ENCODE results near the gene NEK1. TPM values are rescaled to one million over a fixed set of nuclear protein-coding genes. Genes with fewer than 3 reads are reported as not detected.

The NEK1 gene
- total and polyA plus RNA-seq, 2 of the 13 experiments (the other 11 are each of a cell fraction or from before 2014, with no cell fraction given): 2.9 to 5.4 TPM

- TF ChIP-seq, protein P1, sequence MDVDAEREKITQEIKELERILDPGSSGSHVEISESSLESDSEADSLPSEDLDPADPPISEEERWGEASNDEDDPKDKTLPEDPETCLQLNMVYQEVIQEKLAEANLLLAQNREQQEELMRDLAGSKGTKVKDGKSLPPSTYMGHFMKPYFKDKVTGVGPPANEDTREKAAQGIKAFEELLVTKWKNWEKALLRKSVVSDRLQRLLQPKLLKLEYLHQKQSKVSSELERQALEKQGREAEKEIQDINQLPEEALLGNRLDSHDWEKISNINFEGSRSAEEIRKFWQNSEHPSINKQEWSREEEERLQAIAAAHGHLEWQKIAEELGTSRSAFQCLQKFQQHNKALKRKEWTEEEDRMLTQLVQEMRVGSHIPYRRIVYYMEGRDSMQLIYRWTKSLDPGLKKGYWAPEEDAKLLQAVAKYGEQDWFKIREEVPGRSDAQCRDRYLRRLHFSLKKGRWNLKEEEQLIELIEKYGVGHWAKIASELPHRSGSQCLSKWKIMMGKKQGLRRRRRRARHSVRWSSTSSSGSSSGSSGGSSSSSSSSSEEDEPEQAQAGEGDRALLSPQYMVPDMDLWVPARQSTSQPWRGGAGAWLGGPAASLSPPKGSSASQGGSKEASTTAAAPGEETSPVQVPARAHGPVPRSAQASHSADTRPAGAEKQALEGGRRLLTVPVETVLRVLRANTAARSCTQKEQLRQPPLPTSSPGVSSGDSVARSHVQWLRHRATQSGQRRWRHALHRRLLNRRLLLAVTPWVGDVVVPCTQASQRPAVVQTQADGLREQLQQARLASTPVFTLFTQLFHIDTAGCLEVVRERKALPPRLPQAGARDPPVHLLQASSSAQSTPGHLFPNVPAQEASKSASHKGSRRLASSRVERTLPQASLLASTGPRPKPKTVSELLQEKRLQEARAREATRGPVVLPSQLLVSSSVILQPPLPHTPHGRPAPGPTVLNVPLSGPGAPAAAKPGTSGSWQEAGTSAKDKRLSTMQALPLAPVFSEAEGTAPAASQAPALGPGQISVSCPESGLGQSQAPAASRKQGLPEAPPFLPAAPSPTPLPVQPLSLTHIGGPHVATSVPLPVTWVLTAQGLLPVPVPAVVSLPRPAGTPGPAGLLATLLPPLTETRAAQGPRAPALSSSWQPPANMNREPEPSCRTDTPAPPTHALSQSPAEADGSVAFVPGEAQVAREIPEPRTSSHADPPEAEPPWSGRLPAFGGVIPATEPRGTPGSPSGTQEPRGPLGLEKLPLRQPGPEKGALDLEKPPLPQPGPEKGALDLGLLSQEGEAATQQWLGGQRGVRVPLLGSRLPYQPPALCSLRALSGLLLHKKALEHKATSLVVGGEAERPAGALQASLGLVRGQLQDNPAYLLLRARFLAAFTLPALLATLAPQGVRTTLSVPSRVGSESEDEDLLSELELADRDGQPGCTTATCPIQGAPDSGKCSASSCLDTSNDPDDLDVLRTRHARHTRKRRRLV (CRISPR knock-in tag; IDR thresholded peaks at IDR 0.05): no peak
- TF ChIP-seq TAF15 (IDR thresholded peaks at IDR 0.05; ENCODE audit: low read depth, low read length, poor library complexity, severe bottlenecking) (no peak), BCL6 (CRISPR knock-in tag; IDR thresholded peaks at IDR 0.05) (no peak), PHF20 (CRISPR knock-in tag; IDR thresholded peaks at IDR 0.05) (no peak), BCLAF1 (IDR thresholded peaks at IDR 0.05) (no peak)
These were observed 235.0 kb downstream of the NEK1 start (continued) for GRCh38 chr4:169377367-169377766.

DNA sequence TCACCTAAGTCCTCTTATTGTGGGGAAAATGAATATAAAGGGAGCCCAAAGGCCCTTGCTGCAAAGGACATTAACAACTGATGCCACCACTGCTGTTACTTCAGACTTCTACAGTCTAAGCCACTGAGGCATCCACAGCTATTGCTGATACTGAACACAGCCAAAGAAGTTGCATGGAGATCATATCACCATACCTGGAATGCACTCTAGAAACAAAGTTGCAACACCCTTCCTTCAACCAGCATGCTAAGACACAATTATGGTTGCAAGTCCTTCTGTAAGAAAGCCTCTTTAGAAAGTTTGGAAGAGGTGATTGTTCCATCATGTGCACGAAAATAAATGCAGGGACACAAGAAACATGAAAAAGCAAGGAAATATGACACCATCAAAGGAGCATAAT lies 236.0 kb downstream of the NEK1 start:
- ChIA-PET POLR2A (no interaction called here), CTCF (ENCODE audit: low intra/inter-chr PET ratio, low total read pairs) (no interaction called here)
- in situ Hi-C loops (cut with HindIII; ENCODE audit: extremely low pct_ligation_motif_present, low pct_unique_long_range_greater_than_20kb): no loop called here
- no peak for TF ChIP-seq JUNB (CRISPR knock-in tag; IDR thresholded peaks at IDR 0.05; ENCODE audit: borderline replicate concordance)
- TF ChIP-seq ZNF619 (CRISPR knock-in tag; IDR thresholded peaks at IDR 0.05): no peak
- no peak for TF ChIP-seq POLR2A (IDR thresholded peaks at IDR 0.05; ENCODE audit: insufficient read depth in 1 of 2, low read depth in 2 of 2, low read length in 2 of 2)
- TF ChIP-seq ADNP (CRISPR knock-in tag; IDR thresholded peaks at IDR 0.05): no peak
- no peak for TF ChIP-seq REPIN1 (CRISPR knock-in tag; IDR thresholded peaks at IDR 0.05; ENCODE audit: borderline replicate concordance, low read depth)
- no peak for TF ChIP-seq ZNF207 (IDR thresholded peaks at IDR 0.05; ENCODE audit: borderline replicate concordance)
- no peak for TF ChIP-seq SP2 (CRISPR knock-in tag; IDR thresholded peaks at IDR 0.05)
- TF ChIP-seq MXD4 (CRISPR knock-in tag; IDR thresholded peaks at IDR 0.05): no peak
- TF ChIP-seq ETV6 (CRISPR knock-in tag; conservative IDR thresholded peaks at IDR 0.05): no peak
- TF ChIP-seq ISL2 (CRISPR knock-in tag; IDR thresholded peaks at IDR 0.05): no peak
- no peak for TF ChIP-seq ZMAT3 (CRISPR knock-in tag; conservative IDR thresholded peaks at IDR 0.05)
- TF ChIP-seq BRCA1 (CRISPR knock-in tag; IDR thresholded peaks at IDR 0.05): no peak

More for the DNA sequence above, 236.0 kb downstream of the NEK1 start:
- H3K4me3 ChIP-seq (replicated peaks in 1 of 3; ENCODE audit: insufficient read depth in 1 of 3, low read depth in 2 of 3, low read length in 3 of 3): no peak overlapping the region
- no peak overlapping the region for H3K9ac ChIP-seq (ENCODE audit: insufficient read depth, low read depth, low read length)
- FAIRE-seq (no peak), DNase-seq (ENCODE audit: low spot score) (no peak), ATAC-seq (no peak)
- BruUV-seq (replicated peaks): no TSS peak
- intact Hi-C loops (cut with micrococcal nuclease; ENCODE audit: unreplicated experiment): no loop called here
- H3K27ac ChIP-seq (ENCODE audit: extremely low read length, insufficient read depth, low read length): no peak overlapping the region
- no peak overlapping the region for H2AFZ ChIP-seq (ENCODE audit: low read length)
- H3K79me2 ChIP-seq (ENCODE audit: insufficient read depth, low read length): no peaks in the 10 kb centered on the region
- no peaks in the 10 kb centered on the region for H3K4me1 ChIP-seq (ENCODE audit: insufficient read depth, low read length)
- H3K4me2 ChIP-seq (ENCODE audit: low read depth, low read length): no peak overlapping the region
- H3K27me3 ChIP-seq (ENCODE audit: control insufficient read depth in 1 of 2, insufficient read depth in 2 of 2, low read length in 2 of 2): no peaks in the 10 kb centered on the region; a peak in 1 of 5 replicates
- H3K36me3 ChIP-seq (replicated peaks in 1 of 2; ENCODE audit: control insufficient read depth in 1 of 2, insufficient read depth in 2 of 2, low read length in 2 of 2): no peaks in the 10 kb centered on the region
- H4K20me1 ChIP-seq (ENCODE audit: insufficient read depth, low read length): no peaks in the 10 kb centered on the region
- WGBS (ENCODE audit: low lambda C conversion rate): 0% methylated on average over 1 of the region's 1 CpG
- peaks cover 16% of the 10 kb centered on the region for H3K9me3 ChIP-seq (ENCODE audit: low read length)

Measured in HepG2 (cell line).